K562 (cell line): ENCODE data around the gene UBE2M. TPM values are rescaled to one million over a fixed set of nuclear protein-coding genes. Genes with fewer than 3 reads are reported as not detected.

Source experiments
- ATAC-seq: fragments of 200-7000 bp; cut with Tn5 transposase; 3 replicates; pipeline ENCODE4 v1.9.1; 2020; ENCODE audit warnings: moderate library complexity
- BruUV-seq: library from RNA; stranded (reverse); fragments of 400-500 nt; replicated peaks from 2 replicates; lab custom pipeline; 2021; lab: Mats Ljungman, UMichigan
- CTCF ChIA-PET: fragments of 300-600 bp; formaldehyde crosslinking; extraction: SDS; loops from one replicate; lab custom pipeline; 2021; ENCODE audit warnings: low intra/inter-chr PET ratio; lab: Yijun Ruan, JAX
- POLR2A ChIA-PET: fragments of 300-600, 350-650 bp; sonication (Branson Sonifier 250); formaldehyde crosslinking; extraction: SDS; loops from one replicate; lab custom pipeline; 2021; ENCODE audit warnings: antibody characterized with exemption, inconsistent platforms; lab: Yijun Ruan, JAX
- DNase-seq, 4 experiments: peaks; one replicate each; pipeline versions ENCODE4 v3.0.0 to v3.0.0-alpha.2; 2011 to 2018; ENCODE audit warnings: low spot score in 3 of 4, mixed read lengths in 3 of 4; ENCODE audit errors: extremely low read depth in 1 of 4
- FAIRE-seq: peaks from 2 replicates; lab custom pipeline; 2011; peaks lifted over from hg19 to GRCh38; lab: Jason Lieb, UNC
- H2AFZ ChIP-seq: 2 replicates; pipeline ENCODE4 v1.6.0; 2011; ENCODE audit warnings: low read depth, low read length, control low read depth, inconsistent platforms
- H3K27ac ChIP-seq: fragments of 200-600 bp; 3 replicates; pipeline ENCODE4 v1.8.0; 2011; ENCODE audit warnings: low read depth, mild to moderate bottlenecking, control low read depth, inconsistent platforms, low read length, moderate library complexity, mixed read lengths; ENCODE audit errors: extremely low read depth
- H3K27me3 ChIP-seq, 2 experiments: fragments of 300-600 bp in 1 of 2; 2 replicates in 1 of 2; 3 replicates in 1 of 2; pipeline versions ENCODE4 v1.6.0 to v1.8.0; 2011; ENCODE audit warnings: inconsistent platforms in 2 of 2, low read length in 2 of 2, mild to moderate bottlenecking in 1 of 2, mixed read lengths in 1 of 2, moderate library complexity in 1 of 2; ENCODE audit not compliant: control insufficient read depth in 2 of 2, insufficient read depth in 2 of 2
- H3K36me3 ChIP-seq: fragments of 300-600 bp; 3 replicates; pipeline ENCODE4 v1.8.0; 2011; ENCODE audit warnings: mild to moderate bottlenecking, low read length, inconsistent platforms; ENCODE audit not compliant: control insufficient read depth, insufficient read depth
- H3K4me1 ChIP-seq, 2 experiments: fragments of 200-600 bp in 1 of 2; replicated peaks in 1 of 2; 2 replicates in 1 of 2; 3 replicates in 1 of 2; pipeline versions ENCODE4 v1.5.1 to v1.8.0; 2011; ENCODE audit warnings: inconsistent platforms in 2 of 2, low read length in 2 of 2, mild to moderate bottlenecking in 1 of 2, mixed read lengths in 1 of 2, moderate library complexity in 1 of 2; ENCODE audit not compliant: control insufficient read depth in 2 of 2, insufficient read depth in 2 of 2
- H3K4me2 ChIP-seq: 2 replicates; pipeline ENCODE4 v1.6.1; 2011; ENCODE audit warnings: low read length, control low read depth, inconsistent platforms, mixed read lengths; ENCODE audit not compliant: insufficient read depth
- H3K4me3 ChIP-seq: fragments of 200-600 bp; sonication (generic), shearing (Covaris generic); 2 replicates; pipeline ENCODE4 v1.5.1; 2016; ENCODE audit warnings: control low read depth, inconsistent platforms
- H3K79me2 ChIP-seq: fragments of 200-600 bp; 3 replicates; pipeline ENCODE4 v1.8.0; 2011; ENCODE audit warnings: low read length, inconsistent platforms; ENCODE audit not compliant: control insufficient read depth, insufficient read depth
- H3K9ac ChIP-seq, 2 experiments: 2 replicates each; pipeline versions ENCODE4 v1.6.0 to v1.6.1; 2011; ENCODE audit warnings: low read depth in 2 of 2, low read length in 2 of 2, control low read depth in 1 of 2, inconsistent platforms in 1 of 2, mild to moderate bottlenecking in 1 of 2, mixed read lengths in 1 of 2; ENCODE audit not compliant: insufficient read depth in 1 of 2
- H3K9me1 ChIP-seq: one replicate; pipeline ENCODE4 v1.6.0; 2011; ENCODE audit warnings: inconsistent platforms, mild to moderate bottlenecking, low read length, moderate library complexity; ENCODE audit not compliant: control insufficient read depth, insufficient read depth
- H3K9me3 ChIP-seq: replicated peaks from 2 replicates; pipeline ENCODE4 v1.5.1; 2011; ENCODE audit warnings: low read depth, low read length, inconsistent platforms; ENCODE audit not compliant: control insufficient read depth, insufficient read depth
- H4K20me1 ChIP-seq: replicated peaks from 2 replicates; pipeline ENCODE4 v1.6.1; 2011; ENCODE audit warnings: low read length, inconsistent platforms, mixed read lengths; ENCODE audit not compliant: control insufficient read depth, insufficient read depth
- POLR2A ChIP-seq: fragments of 450-650 bp; conservative IDR thresholded peaks from 2 replicates; pipeline ENCODE4 v1.6.1; 2016
- POLR2AphosphoS2 ChIP-seq: IDR thresholded peaks from 2 replicates; pipeline ENCODE4 v1.6.1; 2012; ENCODE audit warnings: low read length, improper control_type of control experiment
- POLR2B ChIP-seq: fragments of 450-650 bp; IDR thresholded peaks from 2 replicates; pipeline ENCODE4 v1.6.1; 2018; ENCODE audit warnings: low read depth; ENCODE audit not compliant: partially characterized antibody
- SP1 ChIP-seq: sonication (generic); formaldehyde crosslinking; IDR thresholded peaks from 2 replicates; pipeline ENCODE4 v1.8.1; 2022; ENCODE audit warnings: mild to moderate bottlenecking, missing genetic modification reagents
- SUPT5H ChIP-seq: fragments of 450-650 bp; IDR thresholded peaks from 2 replicates; pipeline ENCODE4 v1.6.1; 2016
- ZBTB1 ChIP-seq: sonication (generic); formaldehyde crosslinking; IDR thresholded peaks from 2 replicates; pipeline ENCODE4 v1.8.1; 2023; ENCODE audit warnings: missing genetic modification reagents, low read depth, mild to moderate bottlenecking, borderline replicate concordance
- WGBS: fragments of 100-300 bp; shearing (Covaris generic); methylation state at CpG from one replicate; pipeline ENCODE4 v1.1.6; 2016; ENCODE audit warnings: low coverage, mixed read lengths; ENCODE audit not compliant: insufficient coverage; ENCODE audit errors: missing lambda C conversion rate; 5-methylcytosine and 5-hydroxymethylcytosine counted together
- in situ Hi-C: fragments of 300-500 bp; cut with MboI; formaldehyde crosslinking; loops from 4 replicates; pipeline ENCODE4 v1.15.0; 2018; ENCODE audit warnings: inconsistent platforms, mixed read lengths
- intact Hi-C: fragments of 100-400 bp; cut with micrococcal nuclease; formaldehyde crosslinking; loops from 2 replicates; pipeline ENCODE4 v1.14.2; 2022
- polyA plus RNA-seq, 8 experiments: library from polyadenylated mRNA; depleted of rRNA in 4 of 8; stranded (reverse) in 5 of 8; unstranded in 3 of 8; fragments of >200 nt; fragmentation: Nextera tagmentation in 2 of 8; fragmentation: Illumina TruSeq in 1 of 8; extraction: Ambion mirVana in 2 of 8; extraction: Trizol in 1 of 8; gene quantifications; 2 replicates each; pipeline versions ENCODE4 v1.2.1 to v1.2.3, GENCODE V29; 2011 to 2014; ENCODE audit warnings: inconsistent platforms in 1 of 8, missing spikeins in 1 of 8
- total RNA-seq, 7 experiments: library from RNA; depleted of rRNA in 6 of 7; stranded (reverse); fragments of >200 nt in 6 of 7; fragmentation: Illumina TruSeq in 2 of 7; extraction: Trizol in 2 of 7; gene quantifications; 2 replicates each; pipeline versions ENCODE4 v1.2.1 to v1.2.3, GENCODE V29; 2011 to 2021; ENCODE audit warnings: low replicate concordance in 1 of 7
- TF ChIP-seq, protein P1 (sequence below): fragments of 450-650 bp; formaldehyde crosslinking; IDR thresholded peaks from 2 replicates; pipeline ENCODE4 v1.4.0; 2022; ENCODE audit warnings: missing genetic modification characterization
- TF ChIP-seq, protein P2 (sequence below): sonication (generic); formaldehyde crosslinking; IDR thresholded peaks from 2 replicates; pipeline ENCODE4 v1.8.1; 2023; ENCODE audit warnings: mild to moderate bottlenecking, missing genetic modification reagents

UBE2M gene
- total and polyA plus RNA-seq, 9 of the 15 experiments (the other 6 are each of a cell fraction or from before 2014, with no cell fraction given), result 0.92 to 163 (median 85.7) TPM

DNA sequence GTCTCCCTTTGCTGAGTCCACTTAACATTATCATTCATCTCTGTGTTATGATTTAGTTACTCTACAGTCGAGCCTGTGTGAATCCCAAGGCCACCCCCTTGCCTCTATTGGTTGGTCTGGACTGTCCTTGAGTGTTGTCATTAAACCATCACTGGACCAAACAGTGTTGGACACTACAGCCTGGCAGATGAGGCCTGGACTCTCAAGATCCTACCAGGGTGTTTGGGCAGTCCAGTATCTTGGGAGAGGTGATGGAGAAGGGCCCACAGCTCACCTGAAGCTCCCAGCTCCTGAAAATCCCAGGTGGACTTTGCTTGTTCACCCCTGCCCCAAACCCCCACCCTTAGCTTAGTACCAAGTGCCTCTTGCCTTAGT, 7.3 kb downstream of the UBE2M start:
- Histone ChIP-seq H3K79me2 (peaks cover 50% of the 10 kb centered on the region), H4K20me1 (peaks cover 29% of the 10 kb centered on the region), H3K4me3 (no peak overlapping the region), H3K27ac (no peak overlapping the region), H3K4me2 (no peak overlapping the region), H3K9me3 (no peaks in the 10 kb centered on the region), H3K4me1 (peaks cover 23 to 54% of the 10 kb centered on the region in 2 experiments), H3K9ac (no peak overlapping the region), H3K36me3 (peaks cover 86% of the 10 kb centered on the region), H3K27me3 (no peaks in the 10 kb centered on the region), H3K9me1 (peaks cover 5% of the 10 kb centered on the region), H2AFZ (no peak overlapping the region)
- intact Hi-C loops (no loop called here), in situ Hi-C loops (no loop called here)
- TF ChIP-seq SP1 (CRISPR knock-in tag) (no peak), POLR2B (peak; percentile 5), POLR2A (peak; percentile 2; the same call in 1 of the 2 replicates), POLR2AphosphoS2 (0 out of 2 replicates have a peak, but pooled peaks have one; percentile 2), SUPT5H (peak; percentile 5; the same call in 1 of the 2 replicates), ZBTB1 (CRISPR knock-in tag) (no peak)
- TF ChIP-seq, protein P1, sequence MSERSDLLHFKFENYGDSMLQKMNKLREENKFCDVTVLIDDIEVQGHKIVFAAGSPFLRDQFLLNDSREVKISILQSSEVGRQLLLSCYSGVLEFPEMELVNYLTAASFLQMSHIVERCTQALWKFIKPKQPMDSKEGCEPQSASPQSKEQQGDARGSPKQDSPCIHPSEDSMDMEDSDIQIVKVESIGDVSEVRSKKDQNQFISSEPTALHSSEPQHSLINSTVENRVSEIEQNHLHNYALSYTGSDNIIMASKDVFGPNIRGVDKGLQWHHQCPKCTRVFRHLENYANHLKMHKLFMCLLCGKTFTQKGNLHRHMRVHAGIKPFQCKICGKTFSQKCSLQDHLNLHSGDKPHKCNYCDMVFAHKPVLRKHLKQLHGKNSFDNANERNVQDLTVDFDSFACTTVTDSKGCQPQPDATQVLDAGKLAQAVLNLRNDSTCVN, result no peak
- TF ChIP-seq, protein P2, sequence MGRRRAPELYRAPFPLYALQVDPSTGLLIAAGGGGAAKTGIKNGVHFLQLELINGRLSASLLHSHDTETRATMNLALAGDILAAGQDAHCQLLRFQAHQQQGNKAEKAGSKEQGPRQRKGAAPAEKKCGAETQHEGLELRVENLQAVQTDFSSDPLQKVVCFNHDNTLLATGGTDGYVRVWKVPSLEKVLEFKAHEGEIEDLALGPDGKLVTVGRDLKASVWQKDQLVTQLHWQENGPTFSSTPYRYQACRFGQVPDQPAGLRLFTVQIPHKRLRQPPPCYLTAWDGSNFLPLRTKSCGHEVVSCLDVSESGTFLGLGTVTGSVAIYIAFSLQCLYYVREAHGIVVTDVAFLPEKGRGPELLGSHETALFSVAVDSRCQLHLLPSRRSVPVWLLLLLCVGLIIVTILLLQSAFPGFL (CRISPR knock-in tag), result no peak
- CTCF ChIA-PET, result no interaction called here
- BruUV-seq, result no TSS peak
- ATAC-seq (peak; percentile 3), FAIRE-seq (no peak), DNase-seq (no peak)
- 15% methylated on average over 1 of the region's 1 CpG for WGBS
- POLR2A ChIA-PET, result no interaction called here
